ENCODE results near the gene AUP1.

Gene AUP1

GRCh38 chr2:74533464-74533863 is 4.0 kb upstream of the AUP1 start:
- DNase-seq = no peak

GRCh38 chr2:74532222-74532621 is 2.7 kb upstream of the AUP1 start:
- DNase-seq = no peak

- no peak for DNase-seq
These were observed 2.2 kb upstream of the AUP1 start for GRCh38 chr2:74531666-74532065.

- DNase-seq = no peak
These were observed 1.0 kb upstream of the AUP1 start for GRCh38 chr2:74530239-74531187.

GRCh38 chr2:74528600-74529356 is 728 bp downstream of the AUP1 start:
- no peak for DNase-seq

- no peak for DNase-seq
These were observed 1.8 kb downstream of the AUP1 start for GRCh38 chr2:74527741-74528140.

GRCh38 chr2:74526649-74527230 is 2.8 kb downstream of the AUP1 start:
- no peak for DNase-seq

- no peak for DNase-seq
These were observed 3.5 kb downstream of the AUP1 start, which contains the start of gene DQX1 for GRCh38 chr2:74525717-74526648. DQX1 (minus strand) TSS chr2:74526231; CDS start chr2:74525729, 502 bp downstream.

GRCh38 chr2:74524955-74525716 is 4.4 kb downstream of the AUP1 start:
- DNase-seq = no peak

GRCh38 chr2:74524005-74524404 is 5.5 kb downstream of the AUP1 start:
- no peak for DNase-seq

GRCh38 chr2:74522516-74522915 is 7.0 kb downstream of the AUP1 start:
- no peak for DNase-seq

GRCh38 chr2:74516650-74517049 is 12.9 kb downstream of the AUP1 start:
- DNase-seq = no peak

GRCh38 chr2:74515981-74516633 is 13.4 kb downstream of the AUP1 start:
- peak; percentile 50 for DNase-seq

GRCh38 chr2:74515271-74515980 is 14.1 kb downstream of the AUP1 start:
- DNase-seq = no peak

- no peak for DNase-seq
These were observed 14.9 kb downstream of the AUP1 start, which contains the start of gene TLX2 for GRCh38 chr2:74514368-74515270. TLX2 (plus strand) TSS chr2:74514450; CDS start chr2:74514807, 357 bp downstream.

- DNase-seq = no peak
These were observed 15.7 kb downstream of the AUP1 start for GRCh38 chr2:74513605-74514367.

GRCh38 chr2:74512744-74513604 is 16.5 kb downstream of the AUP1 start:
- DNase-seq = no peak
